Activated CD8-positive, alpha-beta T cell treated with anti-CD3 and anti-CD28 coated beads, Interleukin-2, amount 10 ng/mL, durations not matched to agents 7 days and 5 days (primary cell): ENCODE measurements around the gene UGT1A1. TPM values are rescaled to one million over a fixed set of nuclear protein-coding genes. Genes with fewer than 3 reads are reported as not detected.
"Not testable (repeated sequence)": the region's sequence is repeated elsewhere in the genome, so short reads cannot be mapped to it uniquely, and the experiment has no call there.

ENCODE experiments used
- ATAC-seq: fragments of 150-1000 bp; cut with Tn5 transposase; one replicate; pipeline ENCODE4 v1.10.0; 2021; ENCODE audit warnings: moderate library complexity
- CTCF ChIA-PET: fragments of 350-600 bp; sonication (Branson Sonifier 250); formaldehyde crosslinking; loops from one replicate; lab custom pipeline; 2021; ENCODE audit warnings: antibody characterized with exemption; lab: Charles Lee
- POLR2A ChIA-PET: fragments of 350-600 bp; sonication (Branson Sonifier 250); formaldehyde crosslinking; loops from one replicate; lab custom pipeline; 2021; ENCODE audit warnings: antibody characterized with exemption; lab: Charles Lee
- DNase-seq: peaks from one replicate; pipeline ENCODE4 v3.0.0-alpha.2; 2020
- H3K27ac Mint-ChIP-seq: one replicate; pipeline ENCODE4 v1.8.0; 2021; ENCODE audit warnings: mild to moderate bottlenecking, mixed read lengths
- H3K27me3 Mint-ChIP-seq: one replicate; pipeline ENCODE4 v1.8.0; 2021; ENCODE audit warnings: low read depth, mixed read lengths
- H3K36me3 Mint-ChIP-seq: one replicate; pipeline ENCODE4 v1.8.0; 2021; ENCODE audit warnings: low read depth, mixed read lengths
- H3K4me1 Mint-ChIP-seq: one replicate; pipeline ENCODE4 v1.8.0; 2021; ENCODE audit warnings: low read depth, mixed read lengths
- H3K4me3 Mint-ChIP-seq: one replicate; pipeline ENCODE4 v1.8.0; 2021; ENCODE audit warnings: mild to moderate bottlenecking, mixed read lengths
- H3K9me3 Mint-ChIP-seq: one replicate; pipeline ENCODE4 v1.8.0; 2022; ENCODE audit warnings: mixed read lengths; ENCODE audit not compliant: insufficient read depth
- total RNA-seq, 2 experiments: library from RNA; stranded (reverse); gene quantifications; one replicate each; pipeline ENCODE4 v1.2.3, GENCODE V29; 2021

Gene UGT1A1
- total RNA-seq, 2 experiments from 2014 or later: not detected

GRCh38 chr2:233745073-233745755 lies 14.9 kb upstream of the UGT1A1 start:
- Mint-ChIP-seq H3K36me3 (no peaks in the 10 kb centered on the region), H3K27ac (no peak overlapping the region), H3K9me3 (peaks cover 6% of the 10 kb centered on the region), H3K4me3 (no peak overlapping the region), H3K27me3 (peaks cover 20% of the 10 kb centered on the region), H3K4me1 (no peaks in the 10 kb centered on the region)
- ATAC-seq (no peak), DNase-seq (no peak)
- POLR2A ChIA-PET: no interaction called here
- CTCF ChIA-PET: no interaction called here

DNA sequence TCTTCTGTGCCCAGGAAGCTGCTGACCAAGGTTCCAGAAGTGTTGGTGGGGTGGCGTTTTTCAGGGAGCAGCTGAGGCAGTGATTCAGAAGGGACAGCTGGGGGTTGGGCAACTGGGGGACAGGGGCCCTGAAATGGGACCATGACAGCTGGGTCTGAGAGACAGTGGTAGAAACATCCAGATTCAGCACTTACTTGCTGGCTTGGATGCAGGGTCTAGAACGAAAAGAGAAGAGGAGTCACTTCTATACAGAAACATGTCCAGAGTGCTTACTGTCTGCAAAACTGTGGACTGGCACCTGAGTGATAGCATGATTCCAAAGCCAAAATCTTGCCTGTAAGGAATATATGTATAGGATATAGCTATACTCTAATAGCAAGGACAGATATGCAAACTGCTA lies 14.2 kb upstream of the UGT1A1 start:
- ATAC-seq, H3K9me3 Mint-ChIP-seq: not testable (repeated sequence)

DNA sequence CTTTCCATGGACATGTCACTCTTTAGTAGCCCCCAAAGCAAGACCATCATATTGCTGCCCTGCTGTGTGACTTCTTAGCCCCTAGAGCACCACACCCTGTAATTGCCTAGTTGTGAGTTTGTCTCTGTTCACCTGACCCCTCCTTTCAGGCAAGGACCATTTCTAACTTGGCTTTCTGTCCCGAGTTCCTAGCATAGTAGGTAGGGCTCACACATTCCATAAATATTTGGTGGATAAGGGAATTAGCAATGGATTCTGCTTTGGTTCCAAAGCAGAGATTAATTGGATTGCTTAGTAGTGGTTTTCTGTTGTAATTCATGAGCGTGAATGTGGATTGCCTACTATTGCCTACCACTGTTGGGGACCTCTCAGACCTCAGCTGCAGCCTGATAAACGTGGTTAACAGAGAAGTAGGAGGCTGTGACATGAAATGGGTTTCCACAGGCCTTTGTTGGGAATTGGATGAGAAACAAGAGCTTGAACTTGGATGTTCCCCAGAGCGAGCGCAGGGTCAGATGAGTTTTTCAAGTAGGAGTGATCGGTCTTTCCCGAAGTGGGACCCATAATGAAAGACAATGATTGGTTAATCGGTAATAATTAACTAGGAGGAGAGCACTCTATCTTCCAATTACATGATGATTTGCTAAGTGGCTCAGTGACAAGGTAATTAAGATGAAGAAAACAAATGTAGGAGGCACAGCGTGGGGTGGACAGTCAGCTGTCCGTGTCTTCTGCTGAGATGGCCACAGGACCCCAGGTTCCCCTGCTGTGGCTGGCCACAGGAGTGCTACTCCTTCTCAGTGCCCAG lies 13.4 kb upstream of the UGT1A1 start:
- Mint-ChIP-seq H3K9me3 (peaks cover 8% of the 10 kb centered on the region), H3K4me1 (no peaks in the 10 kb centered on the region), H3K4me3 (no peak overlapping the region), H3K27ac (no peak overlapping the region), H3K27me3 (peaks cover 10% of the 10 kb centered on the region), H3K36me3 (no peaks in the 10 kb centered on the region)
- POLR2A ChIA-PET: no interaction called here
- no peak for DNase-seq
- no peak for ATAC-seq
- CTCF ChIA-PET: no interaction called here

More for the DNA sequence above, 14.2 kb upstream of the UGT1A1 start:
- peaks cover 18% of the 10 kb centered on the region for H3K27me3 Mint-ChIP-seq
- H3K4me3 Mint-ChIP-seq, H3K36me3 Mint-ChIP-seq, H3K4me1 Mint-ChIP-seq, DNase-seq, CTCF ChIA-PET, POLR2A ChIA-PET, H3K27ac Mint-ChIP-seq: not testable (repeated sequence)

DNA sequence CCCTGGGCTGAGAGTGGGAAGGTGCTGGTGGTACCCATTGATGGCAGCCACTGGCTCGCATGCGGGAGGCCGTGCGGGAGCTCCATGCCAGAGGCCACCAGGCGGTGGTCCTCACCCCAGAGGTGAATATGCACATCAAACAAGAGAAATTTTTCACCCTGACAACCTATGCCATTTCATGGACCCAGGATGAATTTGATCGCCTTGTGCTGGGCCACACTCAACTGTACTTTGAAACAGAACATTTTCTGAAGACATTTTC lies 12.9 kb upstream of the UGT1A1 start:
- no peak for ATAC-seq
- no peaks in the 10 kb centered on the region for H3K4me1 Mint-ChIP-seq
- no peak overlapping the region for H3K4me3 Mint-ChIP-seq
- H3K27me3 Mint-ChIP-seq: peaks cover 10% of the 10 kb centered on the region
- H3K27ac Mint-ChIP-seq: no peak overlapping the region
- no peak for DNase-seq
- ChIA-PET POLR2A (no interaction called here), CTCF (no interaction called here)
- peaks cover 10% of the 10 kb centered on the region for H3K9me3 Mint-ChIP-seq
- H3K36me3 Mint-ChIP-seq: no peaks in the 10 kb centered on the region

GRCh38 chr2:233750689-233751088 lies 9.4 kb upstream of the UGT1A1 start:
- H3K4me3 Mint-ChIP-seq, H3K4me1 Mint-ChIP-seq, CTCF ChIA-PET, H3K36me3 Mint-ChIP-seq, ATAC-seq, H3K27ac Mint-ChIP-seq, POLR2A ChIA-PET, H3K27me3 Mint-ChIP-seq, DNase-seq: not testable (repeated sequence)
- H3K9me3 Mint-ChIP-seq: peaks cover 10% of the 10 kb centered on the region

- H3K4me1 Mint-ChIP-seq, H3K27ac Mint-ChIP-seq, CTCF ChIA-PET, H3K4me3 Mint-ChIP-seq, POLR2A ChIA-PET, DNase-seq, ATAC-seq, H3K36me3 Mint-ChIP-seq, H3K27me3 Mint-ChIP-seq: not testable (repeated sequence)
- H3K9me3 Mint-ChIP-seq: peaks cover 10% of the 10 kb centered on the region
Measured at GRCh38 chr2:233751212-233752009, 8.7 kb upstream of the UGT1A1 start.

- Mint-ChIP-seq H3K4me3 (no peak overlapping the region), H3K27me3 (no peaks in the 10 kb centered on the region), H3K4me1 (no peaks in the 10 kb centered on the region), H3K27ac (no peak overlapping the region), H3K9me3 (peaks cover 6% of the 10 kb centered on the region), H3K36me3 (no peaks in the 10 kb centered on the region)
- DNase-seq: no peak
- POLR2A ChIA-PET: no interaction called here
- CTCF ChIA-PET: no interaction called here
- ATAC-seq: no peak
Measured at GRCh38 chr2:233754872-233755611, 5.0 kb upstream of the UGT1A1 start.

- Mint-ChIP-seq H3K9me3 (peaks cover 3% of the 10 kb centered on the region), H3K4me1 (no peaks in the 10 kb centered on the region), H3K27ac (no peak overlapping the region), H3K36me3 (no peaks in the 10 kb centered on the region), H3K4me3 (no peak overlapping the region), H3K27me3 (no peaks in the 10 kb centered on the region)
- ATAC-seq (no peak), DNase-seq (no peak)
- ChIA-PET CTCF (no interaction called here), POLR2A (no interaction called here)
Measured at GRCh38 chr2:233756429-233757081, 3.5 kb upstream of the UGT1A1 start.

DNA sequence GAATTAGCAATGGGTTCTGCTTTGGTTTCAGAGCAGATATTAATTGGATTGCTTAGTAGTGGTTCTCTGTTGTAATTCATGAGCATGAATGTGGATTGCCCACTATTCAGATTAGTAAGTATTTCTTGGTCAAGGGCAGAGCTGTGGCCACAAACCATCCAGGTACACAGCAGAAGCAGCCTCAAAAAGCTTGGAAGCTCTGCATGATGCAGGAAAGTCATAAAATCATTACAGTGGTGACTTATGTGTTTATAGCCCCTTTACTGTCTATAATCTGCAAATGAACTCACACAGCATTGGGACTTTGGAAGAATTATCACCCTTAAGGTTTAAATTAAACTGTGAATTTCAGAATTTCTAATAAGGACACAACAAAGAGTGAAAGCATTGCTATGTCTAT lies 1.9 kb upstream of the UGT1A1 start:
- H3K4me1 Mint-ChIP-seq: no peaks in the 10 kb centered on the region
- peaks cover 2% of the 10 kb centered on the region for H3K27me3 Mint-ChIP-seq
- no peak for ATAC-seq
- no peaks in the 10 kb centered on the region for H3K36me3 Mint-ChIP-seq
- H3K27ac Mint-ChIP-seq: no peak overlapping the region
- H3K4me3 Mint-ChIP-seq: no peak overlapping the region
- POLR2A ChIA-PET: no interaction called here
- CTCF ChIA-PET: no interaction called here
- no peak for DNase-seq
- H3K9me3 Mint-ChIP-seq: no peaks in the 10 kb centered on the region

GRCh38 chr2:233758849-233759248 lies 1.2 kb upstream of the UGT1A1 start:
- H3K27me3 Mint-ChIP-seq: peaks cover 10% of the 10 kb centered on the region
- H3K4me1 Mint-ChIP-seq: no peaks in the 10 kb centered on the region
- ATAC-seq: no peak
- CTCF ChIA-PET: no interaction called here
- no peak overlapping the region for H3K27ac Mint-ChIP-seq
- POLR2A ChIA-PET: interaction anchor here (0.7 kb wide), 1 partner anchor 1613 kb away, joined by 3 read pairs; no protein-coding TSS in a partner anchor
- no peak overlapping the region for H3K4me3 Mint-ChIP-seq
- no peaks in the 10 kb centered on the region for H3K36me3 Mint-ChIP-seq
- H3K9me3 Mint-ChIP-seq: no peaks in the 10 kb centered on the region
- no peak for DNase-seq

DNA sequence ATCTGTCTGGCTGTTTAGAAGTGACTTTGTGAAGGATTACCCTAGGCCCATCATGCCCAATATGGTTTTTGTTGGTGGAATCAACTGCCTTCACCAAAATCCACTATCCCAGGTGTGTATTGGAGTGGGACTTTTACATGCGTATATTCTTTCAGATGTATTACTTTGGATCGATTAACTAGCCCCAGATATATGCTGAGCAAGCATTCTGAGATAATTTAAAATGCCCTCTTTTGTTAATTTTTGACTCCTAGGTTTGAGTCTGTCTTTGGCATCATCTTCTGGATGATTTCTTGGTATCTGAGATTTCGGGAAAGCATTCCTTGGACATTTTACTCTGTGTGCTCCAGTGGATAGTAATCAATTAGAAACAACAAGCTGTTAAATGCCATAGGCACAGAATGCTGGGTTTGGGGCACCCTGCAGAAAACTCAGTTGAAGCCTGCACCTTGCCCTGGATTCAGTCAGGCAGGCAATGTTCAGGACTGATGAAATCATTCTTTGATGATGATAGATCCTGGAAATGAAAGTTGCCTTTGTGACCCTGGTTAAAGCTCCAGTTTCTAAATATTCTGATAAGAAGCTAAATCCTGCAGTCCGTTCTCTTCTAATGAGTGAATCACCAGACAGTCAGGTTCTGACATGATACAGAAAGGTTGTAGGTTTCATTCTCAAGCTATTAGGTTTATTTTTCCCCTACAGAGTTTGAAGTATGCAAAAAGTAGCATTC lies 1.1 kb downstream of the UGT1A1 start:
- Mint-ChIP-seq H3K27ac (no peak overlapping the region), H3K9me3 (no peaks in the 10 kb centered on the region), H3K4me3 (no peak overlapping the region), H3K27me3 (peaks cover 16% of the 10 kb centered on the region), H3K4me1 (no peaks in the 10 kb centered on the region), H3K36me3 (no peaks in the 10 kb centered on the region)
- DNase-seq (no peak), ATAC-seq (no peak)
- CTCF ChIA-PET: no interaction called here
- POLR2A ChIA-PET: no interaction called here
